Left lobe of liver (tissue), 2 donors: ENCODE results near the gene STOM. TPM values are rescaled to one million over a fixed set of nuclear protein-coding genes. Genes with fewer than 3 reads are reported as not detected.
"Not testable (repeated sequence)": the region's sequence is repeated elsewhere in the genome, so short reads cannot be mapped to it uniquely, and the experiment has no call there.

Experiments used
- ATAC-seq: fragments of 200-7000 bp; cut with Tn5 transposase; one replicate; pipeline ENCODE4 v1.9.1; 2020; ENCODE audit warnings: mild to moderate bottlenecking, moderate library complexity
- DNase-seq: peaks from one replicate; pipeline ENCODE4 v3.0.0-alpha.2; 2020; ENCODE audit warnings: low spot score
- total RNA-seq: library from RNA; stranded (reverse); gene quantifications from one replicate; pipeline ENCODE4 v1.2.1, GENCODE V29; 2021
- donor health status: DM: no; HTN: no; CAD: no; lungs with moderate emphysema.
- donor health status: DM: no; HTN: yes; CAD: no.

Gene STOM
- total RNA-seq, 1 donor from 2014 or later: 217 TPM

GRCh38 chr9:121303456-121304451, 66.3 kb downstream of the STOM start:
- no peak for ATAC-seq
- no peak for DNase-seq

GRCh38 chr9:121302786-121303185, 67.3 kb downstream of the STOM start:
- no peak for DNase-seq

GRCh38 chr9:121302341-121302740, 67.7 kb downstream of the STOM start:
- no peak for DNase-seq
- ATAC-seq: no peak

More at GRCh38 chr9:121302786-121303185, 67.3 kb downstream of the STOM start:
- no peak for ATAC-seq

- ATAC-seq: no peak
- no peak for DNase-seq
Observed at GRCh38 chr9:121301881-121302286, 68.2 kb downstream of the STOM start.

- no peak for ATAC-seq
- no peak for DNase-seq
Observed at GRCh38 chr9:121300283-121301119, 69.5 kb downstream of the STOM start.

GRCh38 chr9:121299467-121300282, 70.4 kb downstream of the STOM start:
- ATAC-seq (peak; percentile 53), DNase-seq (no peak)

GRCh38 chr9:121298689-121299466, 71.2 kb downstream of the STOM start:
- DNase-seq (no peak), ATAC-seq (no peak)

GRCh38 chr9:121298016-121298538, 72.0 kb downstream of the STOM start:
- no peak for DNase-seq
- no peak for ATAC-seq

- ATAC-seq (no peak), DNase-seq (no peak)
Observed at GRCh38 chr9:121297389-121297788, 72.7 kb downstream of the STOM start.

- ATAC-seq (no peak), DNase-seq (no peak)
Observed at GRCh38 chr9:121296213-121297127, 73.6 kb downstream of the STOM start.

- DNase-seq (no peak), ATAC-seq (peak; percentile 78)
Observed at GRCh38 chr9:121295662-121296191, 74.3 kb downstream of the STOM start.

GRCh38 chr9:121294866-121295661, 75.0 kb downstream of the STOM start:
- ATAC-seq (peak; percentile 62), DNase-seq (no peak)

GRCh38 chr9:121294151-121294743, 75.8 kb downstream of the STOM start:
- ATAC-seq (no peak), DNase-seq (no peak)

GRCh38 chr9:121292801-121293241, 77.2 kb downstream of the STOM start:
- DNase-seq: no peak
- ATAC-seq: no peak

- DNase-seq: no peak
Observed at GRCh38 chr9:121292051-121292450, 78.0 kb downstream of the STOM start.

GRCh38 chr9:121291536-121291935, 78.5 kb downstream of the STOM start:
- not testable (repeated sequence) for ATAC-seq, DNase-seq

More at GRCh38 chr9:121292051-121292450, 78.0 kb downstream of the STOM start:
- ATAC-seq: no peak
